ENCODE measurements around the gene SEC61A1.

Gene SEC61A1

GRCh38 chr3:128067489-128067888 lies 15.3 kb downstream of the SEC61A1 start:
- DNase-seq (ENCODE audit: insufficient read length, low spot score): no peak
- no peak for FAIRE-seq
- TF ChIP-seq POLR2A (IDR thresholded peaks at IDR 0.05; ENCODE audit: low read depth, low read length): no peak

- TF ChIP-seq POLR2A (IDR thresholded peaks at IDR 0.05; ENCODE audit: low read depth, low read length): no peak
- FAIRE-seq: no peak
- DNase-seq (ENCODE audit: insufficient read length, low spot score): no peak
These were observed 16.0 kb downstream of the SEC61A1 start for GRCh38 chr3:128068156-128068620.

- no peak for TF ChIP-seq POLR2A (IDR thresholded peaks at IDR 0.05; ENCODE audit: low read depth, low read length)
- DNase-seq (ENCODE audit: insufficient read length, low spot score): no peak
- no peak for FAIRE-seq
These were observed 17.0 kb downstream of the SEC61A1 start for GRCh38 chr3:128069271-128069670.

GRCh38 chr3:128070898-128071591 lies 18.8 kb downstream of the SEC61A1 start:
- no peak for DNase-seq (ENCODE audit: insufficient read length, low spot score)
- no peak for TF ChIP-seq POLR2A (IDR thresholded peaks at IDR 0.05; ENCODE audit: low read depth, low read length)
- no peak for FAIRE-seq

GRCh38 chr3:128071771-128072453 lies 19.7 kb downstream of the SEC61A1 start:
- TF ChIP-seq POLR2A (IDR thresholded peaks at IDR 0.05; ENCODE audit: low read depth, low read length): no peak
- no peak for DNase-seq (ENCODE audit: insufficient read length, low spot score)
- no peak for FAIRE-seq

- DNase-seq (ENCODE audit: insufficient read length, low spot score) (no peak), FAIRE-seq (no peak)
- no peak for TF ChIP-seq POLR2A (IDR thresholded peaks at IDR 0.05; ENCODE audit: low read depth, low read length)
These were observed 20.4 kb downstream of the SEC61A1 start for GRCh38 chr3:128072454-128073184.

- no peak for DNase-seq (ENCODE audit: insufficient read length, low spot score)
- no peak for FAIRE-seq
- TF ChIP-seq POLR2A (IDR thresholded peaks at IDR 0.05; ENCODE audit: low read depth, low read length): no peak
These were observed 21.0 kb downstream of the SEC61A1 start for GRCh38 chr3:128073185-128073725.

- no peak for TF ChIP-seq POLR2A (IDR thresholded peaks at IDR 0.05; ENCODE audit: low read depth, low read length)
- FAIRE-seq (no peak), DNase-seq (ENCODE audit: insufficient read length, low spot score) (no peak)
These were observed 21.6 kb downstream of the SEC61A1 start for GRCh38 chr3:128073807-128074206.

- DNase-seq (ENCODE audit: insufficient read length, low spot score) (no peak), FAIRE-seq (no peak)
- TF ChIP-seq POLR2A (IDR thresholded peaks at IDR 0.05; ENCODE audit: low read depth, low read length): no peak
These were observed 22.7 kb downstream of the SEC61A1 start for GRCh38 chr3:128074851-128075521.

GRCh38 chr3:128075522-128076482 lies 23.6 kb downstream of the SEC61A1 start:
- no peak for TF ChIP-seq POLR2A (IDR thresholded peaks at IDR 0.05; ENCODE audit: low read depth, low read length)
- no peak for DNase-seq (ENCODE audit: insufficient read length, low spot score)
- no peak for FAIRE-seq

GRCh38 chr3:128076483-128077201 lies 24.4 kb downstream of the SEC61A1 start:
- DNase-seq (ENCODE audit: insufficient read length, low spot score) (no peak), FAIRE-seq (no peak)
- no peak for TF ChIP-seq POLR2A (IDR thresholded peaks at IDR 0.05; ENCODE audit: low read depth, low read length)

GRCh38 chr3:128077202-128077624 lies 25.0 kb downstream of the SEC61A1 start:
- no peak for TF ChIP-seq POLR2A (IDR thresholded peaks at IDR 0.05; ENCODE audit: low read depth, low read length)
- no peak for FAIRE-seq
- DNase-seq (ENCODE audit: insufficient read length, low spot score): no peak

Data from H54 (cell line).